OCI-LY7 (cell line): ENCODE measurements around the gene MATCAP1. TPM values are rescaled to one million over a fixed set of nuclear protein-coding genes. Genes with fewer than 3 reads are reported as not detected.

Experiments used
- BruUV-seq: library from RNA; stranded (reverse); fragments of 400-500 nt; replicated peaks from 2 replicates; lab custom pipeline; 2021; lab: Mats Ljungman, UMichigan
- CTCF ChIA-PET: fragments of 300-600 bp; sonication (Branson Sonifier 250); formaldehyde crosslinking; loops from one replicate; lab custom pipeline; 2022; ENCODE audit warnings: antibody characterized with exemption; ENCODE audit not compliant: unreplicated experiment; lab: Charles Lee
- POLR2A ChIA-PET: fragments of 300-600 bp; sonication (Branson Sonifier 250); formaldehyde crosslinking; loops from one replicate; lab custom pipeline; 2022; ENCODE audit warnings: antibody characterized with exemption; lab: Charles Lee
- DNase-seq: peaks from one replicate; pipeline ENCODE4 v3.0.0-alpha.2; 2015; ENCODE audit warnings: low spot score
- H2AFZ ChIP-seq: fragments of 200-600 bp; sonication (generic), shearing (Covaris generic); 2 replicates; pipeline ENCODE4 v1.6.1; 2014; ENCODE audit warnings: mild to moderate bottlenecking, antibody characterized with exemption, low read length, moderate library complexity
- H3K27ac ChIP-seq: fragments of 200-600 bp; sonication (generic); 2 replicates; pipeline ENCODE4 v1.5.1; 2014; ENCODE audit warnings: mixed run types, low read depth, mild to moderate bottlenecking, moderate library complexity, low read length, inconsistent platforms; ENCODE audit not compliant: poor library complexity, severe bottlenecking
- H3K36me3 ChIP-seq: fragments of 200-600 bp; sonication (generic); 2 replicates; pipeline ENCODE4 v1.6.1; 2014; ENCODE audit warnings: mild to moderate bottlenecking, antibody characterized with exemption, low read length, moderate library complexity, mixed read lengths; ENCODE audit not compliant: insufficient read depth
- H3K4me1 ChIP-seq: fragments of 200-600 bp; sonication (generic); 2 replicates; pipeline ENCODE4 v1.5.1; 2014; ENCODE audit warnings: mild to moderate bottlenecking, low read length; ENCODE audit not compliant: insufficient read depth, poor library complexity, severe bottlenecking
- H3K4me2 ChIP-seq: fragments of 200-600 bp; sonication (generic); 2 replicates; pipeline ENCODE4 v1.6.1; 2014; ENCODE audit warnings: mild to moderate bottlenecking, low read length
- H3K4me3 ChIP-seq: fragments of 200-600 bp; sonication (generic); 2 replicates; pipeline ENCODE4 v1.5.1; 2014; ENCODE audit warnings: mild to moderate bottlenecking, low read depth, low read length; ENCODE audit not compliant: poor library complexity, severe bottlenecking
- H3K79me2 ChIP-seq: fragments of 200-600 bp; sonication (generic); 2 replicates; pipeline ENCODE4 v1.6.1; 2016; ENCODE audit warnings: low read depth, mild to moderate bottlenecking, low read length, moderate library complexity, mixed read lengths; ENCODE audit not compliant: insufficient read depth
- H3K9me2 ChIP-seq: fragments of 200-600 bp; sonication (generic); 2 replicates; pipeline ENCODE4 v1.6.1; 2016; ENCODE audit warnings: mild to moderate bottlenecking, low read length, mixed read lengths; ENCODE audit not compliant: insufficient read depth
- H3K9me3 ChIP-seq: fragments of 200-600 bp; sonication (generic); 2 replicates; pipeline ENCODE4 v1.6.1; 2014; ENCODE audit warnings: mild to moderate bottlenecking, mixed run types, low read length, mixed read lengths
- H4K20me1 ChIP-seq: fragments of 200-600 bp; sonication (generic); 2 replicates; pipeline ENCODE4 v1.6.1; 2014; ENCODE audit warnings: mild to moderate bottlenecking, antibody characterized with exemption, low read length, moderate library complexity, mixed read lengths; ENCODE audit not compliant: insufficient read depth
- EZH2phosphoT487 ChIP-seq: fragments of 200-600 bp; sonication (generic); IDR thresholded peaks from 2 replicates; pipeline ENCODE4 v1.6.1; 2018; ENCODE audit warnings: low read depth, borderline replicate concordance, mild to moderate bottlenecking, mixed run types, antibody characterized with exemption, low read length, moderate library complexity, mixed read lengths
- intact Hi-C: fragments of 100-400 bp; cut with micrococcal nuclease; formaldehyde crosslinking; loops from one replicate; pipeline ENCODE4 v1.10.0; 2022; ENCODE audit not compliant: unreplicated experiment
- total RNA-seq, 2 experiments: library from RNA; depleted of rRNA in 1 of 2; stranded (reverse); fragments of >200 nt in 1 of 2; shearing (Covaris generic) in 1 of 2; gene quantifications; 2 replicates each; pipeline ENCODE4 v1.2.3, GENCODE V29; 2014 to 2022
- TF ChIP-seq, protein P1 (sequence below): fragments of 200-600 bp; sonication (generic); conservative IDR thresholded peaks from 2 replicates; pipeline ENCODE4 v1.5.1; 2014; ENCODE audit warnings: mild to moderate bottlenecking, antibody characterized with exemption, low read length, moderate library complexity, mixed read lengths

Gene MATCAP1
- total RNA-seq, 2 experiments from 2014 or later: 22.9 to 39.6 TPM

DNA sequence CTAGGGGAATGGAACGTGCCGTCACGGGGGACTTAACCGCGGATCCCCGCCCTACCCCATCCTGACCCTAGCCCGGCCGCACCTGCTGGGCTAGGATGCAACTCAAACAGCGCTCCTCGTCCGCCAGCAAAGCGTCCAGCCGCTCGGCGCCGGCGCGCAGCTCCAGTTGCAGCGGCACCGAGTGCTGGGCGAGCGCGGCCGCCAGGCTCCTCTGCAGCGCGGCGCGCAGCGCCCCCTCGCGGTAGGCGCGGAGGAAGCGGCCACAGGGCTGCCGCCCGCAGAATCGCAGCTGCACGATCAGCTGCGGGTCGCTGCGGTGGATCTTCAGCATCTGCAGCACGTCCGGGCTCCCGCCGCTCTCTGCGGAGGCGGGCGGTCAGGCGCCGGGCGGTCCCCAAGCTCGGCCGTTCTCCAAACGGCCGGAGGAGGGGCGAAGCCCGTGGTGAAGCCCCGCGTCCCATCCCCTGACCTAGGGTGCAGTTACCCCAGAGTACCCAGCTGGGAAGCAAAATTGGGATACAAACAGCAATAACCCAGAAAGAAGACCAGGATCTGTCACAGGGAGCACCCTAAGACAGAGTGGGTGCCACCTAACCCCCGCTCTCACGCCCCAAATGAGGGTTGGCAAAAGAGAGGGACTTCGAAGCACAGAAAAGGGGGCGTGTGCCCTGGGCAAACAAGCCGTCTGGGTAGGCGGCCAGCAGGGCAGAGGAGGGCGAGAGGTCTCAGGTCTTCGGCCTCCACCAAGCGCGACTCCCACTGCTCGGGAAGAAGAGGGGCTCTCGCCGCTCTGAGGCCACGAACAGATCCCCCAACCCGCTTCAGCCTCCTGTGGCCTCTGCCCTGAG, 28.2 kb downstream of the MATCAP1 start:
- Histone ChIP-seq H3K4me2 (peak overlapping the region; percentile 40; the same call in 1 of the 2 replicates), H3K4me3 (no peak overlapping the region), H4K20me1 (no peaks in the 10 kb centered on the region), H2AFZ (no peak overlapping the region), H3K4me1 (peaks cover 19% of the 10 kb centered on the region), H3K27ac (no peak overlapping the region), H3K9me2 (no peaks in the 10 kb centered on the region), H3K79me2 (no peaks in the 10 kb centered on the region), H3K9me3 (no peaks in the 10 kb centered on the region), H3K36me3 (no peaks in the 10 kb centered on the region)
- intact Hi-C loops: loop anchor here (1.0 to 2.0 kb wide), 3 partner anchors 137 to 201 kb away; no protein-coding TSS in a partner anchor
- TF ChIP-seq EZH2phosphoT487: no peak
- TF ChIP-seq, protein P1, sequence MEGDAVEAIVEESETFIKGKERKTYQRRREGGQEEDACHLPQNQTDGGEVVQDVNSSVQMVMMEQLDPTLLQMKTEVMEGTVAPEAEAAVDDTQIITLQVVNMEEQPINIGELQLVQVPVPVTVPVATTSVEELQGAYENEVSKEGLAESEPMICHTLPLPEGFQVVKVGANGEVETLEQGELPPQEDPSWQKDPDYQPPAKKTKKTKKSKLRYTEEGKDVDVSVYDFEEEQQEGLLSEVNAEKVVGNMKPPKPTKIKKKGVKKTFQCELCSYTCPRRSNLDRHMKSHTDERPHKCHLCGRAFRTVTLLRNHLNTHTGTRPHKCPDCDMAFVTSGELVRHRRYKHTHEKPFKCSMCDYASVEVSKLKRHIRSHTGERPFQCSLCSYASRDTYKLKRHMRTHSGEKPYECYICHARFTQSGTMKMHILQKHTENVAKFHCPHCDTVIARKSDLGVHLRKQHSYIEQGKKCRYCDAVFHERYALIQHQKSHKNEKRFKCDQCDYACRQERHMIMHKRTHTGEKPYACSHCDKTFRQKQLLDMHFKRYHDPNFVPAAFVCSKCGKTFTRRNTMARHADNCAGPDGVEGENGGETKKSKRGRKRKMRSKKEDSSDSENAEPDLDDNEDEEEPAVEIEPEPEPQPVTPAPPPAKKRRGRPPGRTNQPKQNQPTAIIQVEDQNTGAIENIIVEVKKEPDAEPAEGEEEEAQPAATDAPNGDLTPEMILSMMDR: peak; percentile 90
- DNase-seq: peak; percentile 80
- no TSS peak for BruUV-seq
- POLR2A ChIA-PET: interaction anchor here (0.5 to 0.7 kb wide), 5 partner anchors 37 to 137 kb away, joined by 3 to 5 read pairs (median 3); no protein-coding TSS in a partner anchor
- CTCF ChIA-PET: interaction anchor here (1.1 kb wide), 1 partner anchor 55 kb away, joined by 3 read pairs; no protein-coding TSS in a partner anchor

DNA sequence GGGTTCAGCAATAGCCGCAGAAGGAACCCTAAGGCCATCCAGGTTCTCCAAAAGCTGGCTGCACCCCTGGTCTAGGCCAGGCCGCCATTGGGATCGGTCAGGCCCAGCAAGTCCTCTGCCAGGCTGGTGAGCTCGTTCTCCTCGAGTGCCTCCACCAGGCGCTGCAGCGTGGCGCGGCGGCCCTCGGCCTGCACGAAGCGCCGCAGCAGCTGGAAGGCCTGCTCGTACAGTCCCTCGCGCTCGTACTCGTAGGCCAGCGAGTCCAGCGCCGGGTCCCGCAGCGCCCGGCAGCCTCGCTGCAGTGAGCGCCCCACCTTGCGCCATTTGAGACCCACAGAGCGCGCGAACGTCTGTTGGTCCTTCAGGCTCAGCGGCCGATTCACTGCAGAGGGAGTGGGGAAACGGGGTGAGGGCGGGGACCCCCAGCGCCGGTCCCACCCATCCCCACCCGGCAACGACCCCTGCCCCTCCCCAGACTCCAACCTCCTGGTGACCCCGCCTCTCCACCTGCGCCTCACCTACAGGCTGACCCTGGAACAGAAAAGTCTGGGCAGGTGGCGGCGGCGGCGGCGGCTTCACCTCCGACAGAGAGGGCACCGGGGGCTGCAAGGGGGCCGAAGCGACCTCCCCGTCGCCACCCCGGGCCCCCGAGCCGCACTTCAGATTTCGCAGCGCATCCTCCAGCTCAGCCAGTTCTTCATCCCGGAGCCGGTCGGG, 29.0 kb downstream of the MATCAP1 start:
- Histone ChIP-seq H3K79me2 (no peaks in the 10 kb centered on the region), H3K36me3 (0 out of 2 replicates have a peak, but pooled peaks cover 2% of the 10 kb centered on the region), H2AFZ (no peak overlapping the region), H3K27ac (no peak overlapping the region), H4K20me1 (no peaks in the 10 kb centered on the region), H3K4me3 (no peak overlapping the region), H3K9me2 (no peaks in the 10 kb centered on the region), H3K4me1 (peaks cover 18% of the 10 kb centered on the region), H3K9me3 (no peaks in the 10 kb centered on the region), H3K4me2 (peak overlapping the region; percentile 30; the same call in 1 of the 2 replicates)
- no peak for DNase-seq
- BruUV-seq: no TSS peak
- intact Hi-C loops: loop anchor here (1.0 to 2.0 kb wide), 3 partner anchors 136 to 200 kb away; no protein-coding TSS in a partner anchor
- ChIA-PET CTCF (interaction anchor here (1.1 kb wide), 1 partner anchor 54 kb away, joined by 3 read pairs; no protein-coding TSS in a partner anchor), POLR2A (interaction anchor here (0.6 to 0.7 kb wide), 4 partner anchors 38 to 136 kb away, joined by 3 to 5 read pairs (median 4); no protein-coding TSS in a partner anchor)
- TF ChIP-seq EZH2phosphoT487: no peak
- TF ChIP-seq, protein P1: no peak
